Hematopoietic multipotent progenitor cell treated with erythropoietin and hydrocortisone succinate and interleukin-3 and kit ligand, for 8 days (in vitro differentiated cells): ENCODE measurements around the gene TEX13D.

Experiments used
- DNase-seq: peaks from one replicate; pipeline ENCODE4 v3.0.0-alpha.2; 2015

TEX13D gene

DNA sequence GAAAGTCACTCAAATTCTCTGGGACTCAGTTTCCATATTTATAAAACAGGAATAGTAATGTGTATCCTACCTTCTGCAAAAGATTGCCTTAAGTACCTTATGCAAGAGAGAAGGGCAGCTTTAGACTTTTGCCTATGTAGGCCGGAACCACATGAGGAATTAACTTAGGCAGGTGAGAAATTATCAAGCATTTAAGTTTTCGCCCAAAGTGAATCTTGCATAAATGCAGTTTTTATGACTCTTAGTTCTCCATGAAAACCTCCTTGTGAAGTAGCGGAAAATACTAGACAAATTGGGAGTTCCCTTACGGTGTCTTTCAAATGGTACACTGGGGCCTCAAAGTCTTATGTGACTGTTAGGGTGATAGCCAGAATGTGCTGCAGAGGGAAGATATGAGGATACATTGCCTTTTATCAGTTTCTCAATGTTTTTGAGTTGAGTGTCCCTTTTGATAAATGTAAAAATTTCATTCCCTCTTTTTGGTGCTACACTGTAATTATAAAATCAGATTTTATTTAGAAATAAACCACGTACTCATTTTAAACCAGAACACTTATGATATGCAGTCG is 16.5 kb downstream of the TEX13D start:
- peak; percentile 79 for DNase-seq

DNA sequence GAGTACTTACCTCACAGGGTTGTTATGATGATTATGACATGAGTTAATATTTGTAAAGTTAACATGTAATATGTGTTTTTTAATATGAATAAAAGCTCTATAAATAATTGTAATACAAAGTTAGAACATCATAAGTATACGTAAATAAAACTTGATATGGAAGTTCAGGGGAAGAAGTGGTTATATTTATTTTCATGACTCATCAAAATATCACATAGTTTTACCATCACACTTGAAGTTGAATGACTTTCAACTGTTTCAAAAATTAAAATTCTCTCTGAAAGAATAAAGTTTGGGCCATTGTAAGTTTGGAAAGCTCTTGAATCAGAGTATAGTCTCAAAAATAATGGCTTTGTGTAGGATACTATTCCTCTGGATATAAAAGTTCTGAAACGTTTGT is 22.2 kb downstream of the TEX13D start:
- DNase-seq, result no peak

DNA sequence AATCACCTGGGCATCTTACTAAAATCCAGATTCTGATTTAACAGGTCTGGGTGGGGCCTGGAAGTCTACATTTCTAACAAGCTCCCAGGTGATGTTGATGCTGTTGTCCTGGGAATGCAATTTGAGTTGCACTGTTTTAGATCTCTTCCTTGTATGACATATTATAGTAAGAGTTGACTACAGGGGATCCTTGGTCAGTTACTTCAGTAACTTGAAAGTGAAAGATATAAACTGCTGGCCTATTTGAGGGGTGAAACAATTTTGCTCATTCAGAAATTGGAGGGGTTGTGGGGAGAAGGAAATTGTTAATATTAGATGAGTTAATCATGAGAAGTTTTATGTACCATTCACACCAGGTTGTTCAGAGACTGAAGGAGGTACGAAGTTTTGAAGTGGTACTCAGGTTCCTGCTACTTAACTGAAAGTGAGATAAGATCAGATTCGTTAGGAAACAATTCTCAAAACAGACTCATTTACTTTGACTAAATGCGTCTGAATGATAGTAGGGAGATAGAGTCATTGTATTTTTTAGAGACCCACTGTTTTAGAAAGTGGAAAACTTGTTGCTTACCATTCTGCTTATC is 26.4 kb downstream of the TEX13D start:
- DNase-seq, result no peak

DNA sequence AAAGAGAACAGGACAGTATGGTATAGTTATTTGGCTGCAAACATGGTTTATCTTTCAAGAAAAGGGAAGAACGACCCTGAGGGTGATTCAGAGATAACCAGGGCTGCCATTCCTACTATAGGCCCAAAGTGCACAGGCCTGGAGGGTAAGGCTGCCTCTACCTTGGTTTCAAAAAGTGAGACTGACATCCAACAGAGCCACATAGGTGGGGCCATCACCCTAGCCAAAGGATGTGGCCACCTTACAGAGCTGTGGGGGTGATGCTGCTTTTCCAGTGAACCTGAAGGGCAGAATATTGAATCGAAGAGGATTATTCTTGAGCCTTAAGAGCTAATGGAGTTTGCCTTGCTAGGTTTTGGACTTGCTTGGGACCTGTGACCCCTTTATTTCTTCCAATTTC is 29.6 kb downstream of the TEX13D start:
- no peak for DNase-seq

DNA sequence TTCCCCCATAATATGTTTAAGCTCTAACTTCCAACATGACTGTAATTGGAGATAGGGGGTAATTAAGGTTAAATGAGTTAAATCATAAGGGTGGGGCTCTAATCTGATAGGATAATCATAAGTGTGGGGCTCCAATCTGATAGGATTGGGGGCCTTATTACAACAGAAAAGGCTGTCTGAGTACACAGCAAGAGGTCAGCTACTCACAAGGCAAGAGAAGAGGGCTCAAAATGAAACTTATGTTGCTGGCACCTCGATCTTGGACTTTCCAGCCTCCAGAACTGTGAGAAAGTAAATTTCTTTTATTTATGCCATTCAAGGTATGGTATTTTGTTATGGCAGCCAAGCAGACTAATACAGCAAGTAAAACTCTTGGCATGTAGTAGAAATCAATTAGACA is 30.3 kb downstream of the TEX13D start:
- no peak for DNase-seq

DNA sequence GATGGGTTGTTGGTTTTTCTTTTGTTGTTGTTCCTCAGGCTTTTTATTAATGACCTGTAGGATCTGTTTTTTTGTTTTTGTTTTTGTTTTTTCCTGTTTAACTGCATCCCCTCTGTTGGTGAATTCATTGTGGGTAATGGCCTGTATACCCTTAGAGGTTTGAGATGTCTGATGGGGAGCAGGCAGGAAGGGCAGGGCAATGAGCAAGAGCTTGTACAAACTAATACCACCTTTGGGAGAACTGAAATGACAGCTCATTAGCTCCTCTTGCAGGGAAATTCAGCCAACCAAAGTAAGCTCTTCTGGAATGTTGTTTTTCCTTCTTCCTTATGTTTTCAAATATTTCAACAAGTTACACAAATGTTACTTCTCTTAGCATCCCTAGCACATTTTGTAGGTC is 37.3 kb downstream of the TEX13D start:
- no peak for DNase-seq

DNA sequence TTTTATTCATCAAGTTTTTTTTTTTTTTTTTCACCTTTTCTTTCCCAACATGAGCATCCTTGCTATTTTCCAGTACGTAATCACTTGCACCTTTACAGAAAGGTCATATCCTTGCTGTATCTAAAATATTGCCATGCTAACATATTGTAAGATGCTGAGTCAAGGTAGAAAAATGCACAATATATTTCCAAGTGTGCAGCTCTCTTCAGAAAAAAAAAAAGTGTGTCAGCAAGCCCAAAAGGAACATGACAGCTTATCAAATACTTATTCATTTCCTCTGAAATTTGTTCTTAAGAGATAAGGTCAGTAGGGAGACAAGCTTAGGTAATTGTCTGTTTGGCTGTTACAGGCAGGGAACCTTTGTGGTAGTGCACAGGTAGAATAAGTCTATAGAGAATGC is 40.9 kb downstream of the TEX13D start:
- DNase-seq, result no peak

DNA sequence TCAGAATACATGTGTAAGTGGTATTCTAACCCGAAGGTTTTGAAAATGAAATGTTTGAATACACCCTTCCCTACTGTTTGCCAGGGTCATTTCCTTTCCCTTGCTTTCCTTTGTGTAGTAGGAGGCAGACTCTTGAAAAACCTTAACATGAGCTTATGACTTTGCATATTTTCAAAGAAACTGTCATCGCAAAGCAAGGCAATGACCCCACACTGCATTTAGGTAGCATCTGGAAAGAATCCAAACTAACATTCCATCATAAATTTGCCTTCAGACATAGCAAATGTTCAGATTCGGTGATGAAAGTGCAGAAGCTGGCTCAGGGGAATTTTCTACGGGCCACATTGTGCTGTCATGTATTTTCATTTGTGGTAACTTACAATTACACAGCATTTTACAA is 46.2 kb downstream of the TEX13D start:
- no peak for DNase-seq

DNA sequence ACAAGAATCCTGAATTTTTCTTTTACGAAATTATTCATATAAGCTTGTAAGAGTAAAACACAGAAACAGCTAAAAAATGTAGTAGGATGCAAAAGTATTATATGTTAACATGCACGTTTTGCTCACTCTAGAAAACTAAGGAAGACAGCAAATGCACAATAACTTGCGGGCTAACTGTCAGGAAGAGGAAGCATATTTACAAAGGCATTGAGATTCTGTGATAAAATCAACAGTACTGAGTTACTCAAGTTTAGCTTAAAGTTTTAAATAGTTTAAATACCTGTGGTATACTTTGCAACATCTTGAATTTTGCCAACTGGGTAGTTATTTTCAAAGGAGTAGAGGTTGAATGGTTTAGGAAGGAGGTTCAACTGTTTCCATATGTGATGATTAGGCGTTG is 50.9 kb downstream of the TEX13D start:
- DNase-seq, result no peak

DNA sequence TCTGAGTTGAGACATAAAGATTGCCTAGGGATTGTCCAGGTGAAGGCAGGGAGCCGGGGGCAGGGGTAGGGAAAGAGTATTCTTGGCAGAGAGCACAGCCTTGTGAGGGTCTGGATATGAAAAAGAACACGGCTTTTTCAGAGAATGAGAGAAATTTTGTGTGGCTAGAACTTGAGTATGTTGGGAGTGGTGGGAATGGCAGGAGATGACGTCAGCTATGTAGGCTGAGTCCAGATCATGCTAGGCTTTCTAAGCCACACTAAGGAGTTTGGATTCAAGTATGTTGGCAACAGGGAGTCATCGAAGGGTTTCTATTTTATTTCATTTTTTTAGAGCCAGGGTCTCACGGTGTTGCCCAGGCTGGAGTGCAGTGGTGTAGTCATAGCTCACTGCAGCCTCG is 53.9 kb downstream of the TEX13D start:
- DNase-seq, result no peak
